22Rv1 (cell line): Measurements from ENCODE around the gene GPR142.

Experiments used
- CTCF ChIP-seq: fragments of 450-650 bp; IDR thresholded peaks from 2 replicates; pipeline ENCODE4 v1.5.1; 2017; ENCODE audit warnings: mild to moderate bottlenecking
- ZFX ChIP-seq: fragments of 450-650 bp; IDR thresholded peaks from 2 replicates; pipeline ENCODE4 v1.6.1; 2017; ENCODE audit warnings: antibody characterized with exemption, borderline replicate concordance

- TF ChIP-seq CTCF (no peak), ZFX (no peak)
Measured at GRCh38 chr17:74329378-74329777, 37.9 kb upstream of the GPR142 start.
